ENCODE data around the gene ALDH3B2. TPM values are rescaled to one million over a fixed set of nuclear protein-coding genes. Genes with fewer than 3 reads are reported as not detected.
A peak's percentile ranks its signal among the peaks of the same experiment; 100 is the strongest.
"Not testable (repeated sequence)": the region's sequence is repeated elsewhere in the genome, so short reads cannot be mapped to it uniquely, and the experiment has no call there.

Gene ALDH3B2
- total RNA-seq, 2 experiments from 2014 or later, result not detected

DNA sequence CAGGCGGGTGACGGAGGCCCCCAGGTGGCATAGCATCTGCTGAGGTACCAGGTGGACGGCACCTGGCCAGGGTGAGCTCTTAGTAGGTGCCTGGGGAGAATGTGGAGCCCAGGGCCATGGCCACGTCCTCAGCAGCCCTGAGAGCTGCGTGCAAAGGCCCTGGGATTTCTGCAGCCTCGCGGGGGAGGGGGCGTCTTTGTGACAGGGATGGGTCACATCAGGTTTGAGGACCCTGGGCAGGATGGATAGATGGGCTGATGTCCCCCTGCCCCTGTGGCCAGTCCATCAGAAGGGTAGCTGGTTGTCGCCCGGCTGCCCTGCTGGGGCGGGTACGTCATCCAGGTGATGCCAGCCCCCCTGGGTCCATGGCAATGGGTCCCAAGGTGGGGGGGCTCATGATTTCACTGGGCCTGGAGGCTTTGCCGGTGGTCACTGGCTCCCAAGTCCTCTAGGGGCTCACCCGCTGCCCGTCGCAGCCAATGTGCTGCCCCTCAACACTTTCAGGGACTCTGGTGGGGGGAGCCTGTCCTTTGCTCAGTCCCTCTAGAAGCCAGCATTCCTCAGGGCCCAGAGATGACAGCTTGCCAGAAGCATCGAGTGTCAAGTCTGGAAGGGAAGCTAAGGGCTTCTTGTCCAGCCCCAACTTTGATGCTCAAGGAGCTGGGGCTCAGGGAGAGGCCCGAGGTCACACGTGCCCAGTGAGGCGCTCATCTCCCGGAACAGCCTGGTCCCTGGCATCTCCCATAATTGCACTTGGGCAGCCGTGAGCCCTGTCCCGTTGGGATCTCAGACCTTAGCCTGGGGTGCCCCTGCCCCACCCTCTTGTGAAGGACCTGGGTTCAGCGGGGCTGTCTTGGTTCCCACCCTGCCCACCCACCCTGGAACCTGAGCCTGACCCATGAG lies 35.6 kb downstream of the ALDH3B2 start:
- H3K9me3 ChIP-seq (ENCODE audit: control insufficient read depth in 1 of 2, insufficient read depth in 1 of 2, low read length in 2 of 2), result no peaks in the 10 kb centered on the region
- no peaks in the 10 kb centered on the region for H3K4me1 Mint-ChIP-seq (ENCODE audit: low read depth)
- intact Hi-C loops (cut with DNase I, micrococcal nuclease), result no loop called here
- no peak overlapping the region for H3K27ac ChIP-seq (ENCODE audit: low read depth in 1 of 2, low read length in 2 of 2)
- ChIA-PET CTCF (interaction anchor here (1.4 to 2.5 kb wide), 2 partner anchors 9 to 21 kb away, joined by 4 to 7 read pairs; partner anchors contain the start of gene NUDT8), POLR2A (no interaction called here)
- H3K27me3 ChIP-seq (ENCODE audit: control insufficient read depth in 1 of 2, insufficient read depth in 2 of 2, low read length in 2 of 2), result no peaks in the 10 kb centered on the region
- TF ChIP-seq, protein P1, sequence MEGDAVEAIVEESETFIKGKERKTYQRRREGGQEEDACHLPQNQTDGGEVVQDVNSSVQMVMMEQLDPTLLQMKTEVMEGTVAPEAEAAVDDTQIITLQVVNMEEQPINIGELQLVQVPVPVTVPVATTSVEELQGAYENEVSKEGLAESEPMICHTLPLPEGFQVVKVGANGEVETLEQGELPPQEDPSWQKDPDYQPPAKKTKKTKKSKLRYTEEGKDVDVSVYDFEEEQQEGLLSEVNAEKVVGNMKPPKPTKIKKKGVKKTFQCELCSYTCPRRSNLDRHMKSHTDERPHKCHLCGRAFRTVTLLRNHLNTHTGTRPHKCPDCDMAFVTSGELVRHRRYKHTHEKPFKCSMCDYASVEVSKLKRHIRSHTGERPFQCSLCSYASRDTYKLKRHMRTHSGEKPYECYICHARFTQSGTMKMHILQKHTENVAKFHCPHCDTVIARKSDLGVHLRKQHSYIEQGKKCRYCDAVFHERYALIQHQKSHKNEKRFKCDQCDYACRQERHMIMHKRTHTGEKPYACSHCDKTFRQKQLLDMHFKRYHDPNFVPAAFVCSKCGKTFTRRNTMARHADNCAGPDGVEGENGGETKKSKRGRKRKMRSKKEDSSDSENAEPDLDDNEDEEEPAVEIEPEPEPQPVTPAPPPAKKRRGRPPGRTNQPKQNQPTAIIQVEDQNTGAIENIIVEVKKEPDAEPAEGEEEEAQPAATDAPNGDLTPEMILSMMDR (IDR thresholded peaks at IDR 0.05), result no peak
- ATAC-seq (ENCODE audit: poor library complexity), result no peak
- H3K27ac Mint-ChIP-seq, result no peak overlapping the region
- H3K36me3 Mint-ChIP-seq (ENCODE audit: low read depth), result no peaks in the 10 kb centered on the region
- peak in 1 of 14 experiments; percentile 19 for DNase-seq
- no peaks in the 10 kb centered on the region for H3K9me3 Mint-ChIP-seq
- no peak overlapping the region for H3K4me3 ChIP-seq (ENCODE audit: low read length)
- H3K27me3 Mint-ChIP-seq, result no peaks in the 10 kb centered on the region
- peaks cover 6% of the 10 kb centered on the region for H3K4me1 ChIP-seq (ENCODE audit: insufficient read depth, low read length)
- H3K4me3 Mint-ChIP-seq, result no peak overlapping the region
- no peaks in the 10 kb centered on the region for H3K36me3 ChIP-seq (ENCODE audit: insufficient read depth, low read length)

DNA sequence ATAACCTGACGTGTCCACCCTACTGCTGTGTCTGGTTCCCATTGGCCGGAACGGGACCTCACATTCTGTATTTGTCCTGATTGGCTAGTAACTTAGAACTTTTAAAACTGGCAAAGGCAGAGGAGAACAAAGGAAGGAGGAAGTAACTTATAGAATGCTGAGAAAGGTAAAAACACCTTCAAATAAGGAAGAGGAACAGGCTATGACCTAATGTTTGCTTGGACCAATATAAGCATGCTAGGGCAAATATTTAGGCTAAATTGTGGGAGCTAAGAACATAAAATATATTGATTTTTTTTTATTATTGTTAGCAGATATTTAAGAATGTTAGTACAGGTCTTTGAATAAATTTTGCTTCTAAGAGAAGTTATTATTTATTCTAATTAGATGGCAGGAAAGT lies 37.0 kb downstream of the ALDH3B2 start:
- intact Hi-C loops (cut with DNase I, micrococcal nuclease); H3K4me3 Mint-ChIP-seq; DNase-seq; H3K27me3 Mint-ChIP-seq; H3K27ac Mint-ChIP-seq; H3K4me1 Mint-ChIP-seq (ENCODE audit: low read depth); H3K9me3 ChIP-seq (ENCODE audit: control insufficient read depth in 1 of 2, insufficient read depth in 1 of 2, low read length in 2 of 2); H3K36me3 ChIP-seq (ENCODE audit: insufficient read depth, low read length); POLR2A ChIA-PET; H3K36me3 Mint-ChIP-seq (ENCODE audit: low read depth); ATAC-seq (ENCODE audit: poor library complexity); H3K27ac ChIP-seq (ENCODE audit: low read depth in 1 of 2, low read length in 2 of 2); H3K9me3 Mint-ChIP-seq; H3K27me3 ChIP-seq (ENCODE audit: control insufficient read depth in 1 of 2, insufficient read depth in 2 of 2, low read length in 2 of 2); H3K4me3 ChIP-seq (ENCODE audit: low read length); H3K4me1 ChIP-seq (ENCODE audit: insufficient read depth, low read length): not testable (repeated sequence)
- CTCF ChIA-PET, result interaction anchor here (2.5 kb wide), 1 partner anchor 8 kb away, joined by 7 read pairs; the partner anchor contains the start of gene NUDT8

DNA sequence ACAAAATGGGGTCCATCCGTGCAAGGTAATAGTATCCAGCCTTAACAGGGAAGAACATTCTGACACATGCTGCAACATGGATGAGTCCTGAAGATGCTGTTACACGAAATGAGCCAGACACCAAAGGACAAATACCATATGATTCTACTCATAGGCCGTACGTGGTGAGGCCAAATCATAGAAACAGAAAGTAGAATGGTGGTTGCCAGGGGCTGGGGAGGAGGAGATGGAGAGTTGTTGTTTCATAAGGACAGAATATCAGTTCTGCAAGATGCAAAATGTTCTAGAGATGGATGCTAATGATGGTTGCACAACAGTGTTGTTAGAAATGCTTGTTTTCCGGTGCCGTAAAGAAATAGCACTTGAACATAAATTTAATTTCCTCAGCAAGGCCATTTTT lies 37.5 kb downstream of the ALDH3B2 start:
- H3K4me3 ChIP-seq (ENCODE audit: low read length), result no peak overlapping the region
- no peaks in the 10 kb centered on the region for H3K27me3 ChIP-seq (ENCODE audit: control insufficient read depth in 1 of 2, insufficient read depth in 2 of 2, low read length in 2 of 2)
- H3K36me3 ChIP-seq (ENCODE audit: insufficient read depth, low read length), result no peaks in the 10 kb centered on the region
- no peak for DNase-seq
- peaks cover 6% of the 10 kb centered on the region for H3K4me1 ChIP-seq (ENCODE audit: insufficient read depth, low read length)
- H3K4me3 Mint-ChIP-seq, result no peak overlapping the region
- no peaks in the 10 kb centered on the region for H3K9me3 ChIP-seq (ENCODE audit: control insufficient read depth in 1 of 2, insufficient read depth in 1 of 2, low read length in 2 of 2)
- TF ChIP-seq, protein P1 (IDR thresholded peaks at IDR 0.05), result no peak
- no peak overlapping the region for H3K27ac Mint-ChIP-seq
- no peaks in the 10 kb centered on the region for H3K9me3 Mint-ChIP-seq
- intact Hi-C loops (cut with DNase I, micrococcal nuclease), result no loop called here
- H3K27me3 Mint-ChIP-seq, result no peaks in the 10 kb centered on the region
- ChIA-PET POLR2A (no interaction called here), CTCF (no interaction called here)
- no peaks in the 10 kb centered on the region for H3K4me1 Mint-ChIP-seq (ENCODE audit: low read depth)
- no peak overlapping the region for H3K27ac ChIP-seq (ENCODE audit: low read depth in 1 of 2, low read length in 2 of 2)
- H3K36me3 Mint-ChIP-seq (ENCODE audit: low read depth), result no peaks in the 10 kb centered on the region
- no peak for ATAC-seq (ENCODE audit: poor library complexity)
